GM15510 (cell line): ENCODE measurements around the gene TLN1.

Experiments used
- POLR2A ChIP-seq: IDR thresholded peaks from 3 replicates; pipeline ENCODE4 v1.6.1; 2011; ENCODE audit warnings: borderline replicate concordance; ENCODE audit not compliant: insufficient read length; ENCODE audit errors: extremely low read depth

TLN1 gene

DNA sequence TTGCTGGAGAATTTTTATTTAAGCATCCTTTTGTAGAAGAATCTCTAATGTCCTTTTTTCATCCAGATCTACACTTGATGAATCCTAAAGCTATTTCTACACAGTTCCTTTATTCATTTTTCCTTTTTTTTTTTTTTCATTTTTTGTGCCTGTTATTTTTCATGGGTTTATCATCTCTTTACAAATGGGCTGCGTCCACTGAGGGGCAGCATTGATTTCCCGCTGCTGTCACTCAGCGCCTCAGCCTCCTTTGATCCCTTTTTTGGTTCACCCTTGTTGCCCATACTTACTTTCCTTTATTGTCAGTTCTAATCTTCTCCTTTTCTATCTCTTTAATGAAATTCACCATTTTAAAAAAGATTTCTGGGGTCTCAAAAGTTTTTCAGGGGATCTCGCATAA lies 27.8 kb upstream of the TLN1 start:
- TF ChIP-seq POLR2A: no peak

GRCh38 chr9:35758475-35759050 lies 26.6 kb upstream of the TLN1 start:
- TF ChIP-seq POLR2A: no peak

- TF ChIP-seq POLR2A: no peak
Measured at GRCh38 chr9:35757892-35758275, 25.9 kb upstream of the TLN1 start.

- TF ChIP-seq POLR2A: peak; percentile 52
Measured at GRCh38 chr9:35757226-35757891, 25.4 kb upstream of the TLN1 start.

- peak; percentile 44 for TF ChIP-seq POLR2A
Measured at GRCh38 chr9:35756275-35757225, 24.6 kb upstream of the TLN1 start.

DNA sequence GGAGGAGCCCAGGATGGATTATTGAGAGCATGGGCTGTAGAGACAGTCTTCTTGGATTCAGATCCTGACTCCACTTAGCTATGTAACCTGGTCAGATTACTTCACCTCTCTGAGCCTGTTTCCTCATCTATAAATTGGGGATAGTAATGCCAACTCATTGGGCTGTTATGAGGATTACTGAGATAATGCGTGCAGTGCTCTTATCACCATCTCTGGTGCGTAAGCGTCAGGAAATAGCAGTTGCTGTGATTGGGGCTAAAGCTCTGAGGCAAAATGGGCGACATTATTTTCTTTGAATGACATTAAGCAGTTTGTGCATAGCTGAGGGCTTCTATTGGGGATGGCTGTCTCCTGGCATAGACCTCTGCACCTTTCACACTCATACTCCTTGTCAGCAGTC lies 23.1 kb upstream of the TLN1 start:
- TF ChIP-seq POLR2A: no peak

DNA sequence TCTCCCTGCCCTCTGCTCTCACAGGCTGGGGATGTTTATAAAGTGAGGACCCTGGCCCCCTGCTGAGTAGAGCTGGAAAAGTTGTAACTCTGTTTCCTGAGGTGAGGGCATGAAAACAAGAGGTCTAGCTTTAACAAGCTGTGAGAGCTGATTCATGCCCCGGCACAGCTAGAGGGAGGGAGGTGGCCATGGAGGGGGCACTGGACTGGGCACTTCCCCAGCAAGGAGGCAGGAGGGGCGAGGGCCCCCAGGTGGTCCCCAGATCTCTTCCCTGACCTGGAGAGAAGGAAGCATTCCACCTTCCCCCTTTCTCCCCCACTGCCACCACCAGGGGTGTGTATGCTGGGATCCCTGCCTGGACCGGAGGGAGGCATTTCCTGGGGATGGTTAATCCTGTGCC lies 22.3 kb upstream of the TLN1 start, which contains the start of gene MSMP:
MSMP (minus strand) TSS at position 13 of the 400 bp plus-strand sequence. CDS start 147 bp downstream, outside the sequence.
- no peak for TF ChIP-seq POLR2A

- TF ChIP-seq POLR2A: no peak
Measured at GRCh38 chr9:35753466-35753865, 21.5 kb upstream of the TLN1 start.

DNA sequence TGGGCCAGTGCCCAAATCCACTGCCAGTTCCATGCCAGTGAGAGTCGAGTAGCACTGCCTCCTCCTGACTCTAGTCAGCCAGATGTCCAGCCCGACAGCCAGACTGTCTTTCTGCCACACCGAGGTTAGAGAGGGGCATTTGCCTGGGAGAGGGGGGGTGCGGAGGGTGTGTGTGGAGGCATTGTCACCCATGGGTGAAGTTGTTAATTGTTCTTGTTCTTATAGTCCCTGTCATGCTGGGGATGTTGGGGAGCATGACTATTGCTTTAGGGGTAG lies 18.2 kb upstream of the TLN1 start:
- no peak for TF ChIP-seq POLR2A

- TF ChIP-seq POLR2A: no peak
Measured at GRCh38 chr9:35749515-35750255, 17.7 kb upstream of the TLN1 start.

- peak; percentile 75 for TF ChIP-seq POLR2A
Measured at GRCh38 chr9:35748858-35749514, 17.0 kb upstream of the TLN1 start, which contains the start of the genes GBA2 and RGP1. Gene GBA2 (minus strand): TSS chr9:35749228. CDS start chr9:35748704, 524 bp downstream. Gene RGP1 (plus strand): TSS chr9:35749287. CDS start chr9:35749756, 469 bp downstream.

GRCh38 chr9:35748242-35748857 lies 16.4 kb upstream of the TLN1 start:
- no peak for TF ChIP-seq POLR2A

DNA sequence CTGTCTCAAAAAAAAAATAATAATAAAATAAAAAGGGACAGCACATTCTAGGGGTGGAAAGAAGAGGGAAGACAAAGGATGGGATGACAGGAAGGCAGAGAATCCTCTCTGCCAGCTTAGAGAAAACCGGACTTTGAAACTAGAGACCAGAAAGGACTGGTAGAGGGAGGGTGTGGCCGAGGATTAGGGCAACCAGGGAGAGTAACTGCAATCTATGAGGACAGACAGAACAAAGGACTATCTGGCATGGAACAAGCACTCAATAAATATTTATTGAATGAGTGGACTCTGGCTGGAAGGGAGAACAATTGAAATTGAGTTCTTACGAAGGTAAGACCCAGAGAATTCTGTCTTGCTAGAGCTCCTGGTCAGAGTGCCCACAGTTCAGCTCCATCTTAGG lies 14.6 kb upstream of the TLN1 start:
- no peak for TF ChIP-seq POLR2A

GRCh38 chr9:35745569-35745968 lies 13.6 kb upstream of the TLN1 start:
- TF ChIP-seq POLR2A: no peak
